ENCODE data around the gene COA7.

The COA7 gene

GRCh38 chr1:52645261-52645660 is 52.9 kb downstream of the COA7 start:
- H3K27me3 ChIP-seq (ENCODE audit: low read depth, low read length) = no peaks in the 10 kb centered on the region
- H3K9me3 ChIP-seq (ENCODE audit: control insufficient read depth in 1 of 2, low read length in 2 of 2) = no peaks in the 10 kb centered on the region
- no peak overlapping the region for H3K4me3 ChIP-seq (ENCODE audit: low read depth in 1 of 2, low read length in 2 of 2)
- H3K27ac ChIP-seq (ENCODE audit: low read length) = no peak overlapping the region
- H3K36me3 ChIP-seq (ENCODE audit: control insufficient read depth in 1 of 2, insufficient read depth in 2 of 2, low read length in 2 of 2) = no peaks in the 10 kb centered on the region
- no peaks in the 10 kb centered on the region for H3K4me1 ChIP-seq (ENCODE audit: control insufficient read depth in 1 of 2, insufficient read depth in 2 of 2, low read length in 2 of 2)

- Histone ChIP-seq H3K4me1 (ENCODE audit: control insufficient read depth in 1 of 2, insufficient read depth in 2 of 2, low read length in 2 of 2) (no peaks in the 10 kb centered on the region), H3K9me3 (ENCODE audit: control insufficient read depth in 1 of 2, low read length in 2 of 2) (no peaks in the 10 kb centered on the region), H3K27me3 (ENCODE audit: low read depth, low read length) (no peaks in the 10 kb centered on the region), H3K36me3 (ENCODE audit: control insufficient read depth in 1 of 2, insufficient read depth in 2 of 2, low read length in 2 of 2) (no peaks in the 10 kb centered on the region), H3K4me3 (ENCODE audit: low read depth in 1 of 2, low read length in 2 of 2) (no peak overlapping the region), H3K27ac (ENCODE audit: low read length) (no peak overlapping the region)
Measured at GRCh38 chr1:52641307-52641706, 56.8 kb downstream of the COA7 start.

GRCh38 chr1:52640697-52641096 is 57.5 kb downstream of the COA7 start:
- Histone ChIP-seq H3K27me3 (ENCODE audit: low read depth, low read length) (no peaks in the 10 kb centered on the region), H3K4me1 (ENCODE audit: control insufficient read depth in 1 of 2, insufficient read depth in 2 of 2, low read length in 2 of 2) (no peaks in the 10 kb centered on the region), H3K27ac (ENCODE audit: low read length) (no peak overlapping the region), H3K9me3 (ENCODE audit: control insufficient read depth in 1 of 2, low read length in 2 of 2) (no peaks in the 10 kb centered on the region), H3K4me3 (ENCODE audit: low read depth in 1 of 2, low read length in 2 of 2) (no peak overlapping the region), H3K36me3 (ENCODE audit: control insufficient read depth in 1 of 2, insufficient read depth in 2 of 2, low read length in 2 of 2) (no peaks in the 10 kb centered on the region)

- Histone ChIP-seq H3K27ac (ENCODE audit: low read length) (peak overlapping the region; percentile 61), H3K4me1 (ENCODE audit: control insufficient read depth in 1 of 2, insufficient read depth in 2 of 2, low read length in 2 of 2) (peaks cover 0 to 6% of the 10 kb centered on the region in 2 donors), H3K9me3 (ENCODE audit: control insufficient read depth in 1 of 2, low read length in 2 of 2) (no peaks in the 10 kb centered on the region), H3K4me3 (ENCODE audit: low read depth in 1 of 2, low read length in 2 of 2) (no peak overlapping the region), H3K27me3 (ENCODE audit: low read depth, low read length) (no peaks in the 10 kb centered on the region), H3K36me3 (ENCODE audit: control insufficient read depth in 1 of 2, insufficient read depth in 2 of 2, low read length in 2 of 2) (no peaks in the 10 kb centered on the region)
Measured at GRCh38 chr1:52637946-52638345, 60.2 kb downstream of the COA7 start.

- Histone ChIP-seq H3K9me3 (ENCODE audit: control insufficient read depth in 1 of 2, low read length in 2 of 2) (no peaks in the 10 kb centered on the region), H3K36me3 (ENCODE audit: control insufficient read depth in 1 of 2, insufficient read depth in 2 of 2, low read length in 2 of 2) (no peaks in the 10 kb centered on the region), H3K4me1 (ENCODE audit: control insufficient read depth in 1 of 2, insufficient read depth in 2 of 2, low read length in 2 of 2) (peaks cover 0 to 12% of the 10 kb centered on the region in 2 donors), H3K27ac (ENCODE audit: low read length) (peak overlapping the region; percentile 61), H3K27me3 (ENCODE audit: low read depth, low read length) (peaks cover 8% of the 10 kb centered on the region), H3K4me3 (ENCODE audit: low read depth in 1 of 2, low read length in 2 of 2) (no peak overlapping the region)
Measured at GRCh38 chr1:52636721-52637695, 61.1 kb downstream of the COA7 start.

GRCh38 chr1:52635321-52636089 is 62.6 kb downstream of the COA7 start:
- H3K4me1 ChIP-seq (ENCODE audit: control insufficient read depth in 1 of 2, insufficient read depth in 2 of 2, low read length in 2 of 2) = peaks cover 0 to 12% of the 10 kb centered on the region in 2 donors
- H3K4me3 ChIP-seq (ENCODE audit: low read depth in 1 of 2, low read length in 2 of 2) = no peak overlapping the region
- no peak overlapping the region for H3K27ac ChIP-seq (ENCODE audit: low read length)
- no peaks in the 10 kb centered on the region for H3K36me3 ChIP-seq (ENCODE audit: control insufficient read depth in 1 of 2, insufficient read depth in 2 of 2, low read length in 2 of 2)
- H3K9me3 ChIP-seq (ENCODE audit: control insufficient read depth in 1 of 2, low read length in 2 of 2) = no peaks in the 10 kb centered on the region
- H3K27me3 ChIP-seq (ENCODE audit: low read depth, low read length) = peaks cover 14% of the 10 kb centered on the region
